Astrocyte of the spinal cord (primary cell): ENCODE measurements around the gene ATXN1L.

Source experiments
- DNase-seq: peaks from one replicate; pipeline ENCODE4 v3.0.0; 2011; ENCODE audit warnings: low read depth, low spot score
- H3K4me3 ChIP-seq: 2 replicates; pipeline ENCODE4 v1.5.1; 2011; ENCODE audit warnings: low read depth, mild to moderate bottlenecking, low read length, moderate library complexity
- CTCF ChIP-seq: IDR thresholded peaks from 2 replicates; pipeline ENCODE4 v1.5.1; 2012; ENCODE audit warnings: low read depth, mild to moderate bottlenecking, low read length, inconsistent platforms
- in situ Hi-C: cut with HindIII; loops from 2 replicates; pipeline ENCODE4 v1.10.0; 2017; ENCODE audit warnings: low sequenced_read_pairs

ATXN1L gene

GRCh38 chr16:71893888-71894228 lies 48.1 kb downstream of the ATXN1L start:
- TF ChIP-seq CTCF = no peak
- peak overlapping the region; percentile 90 for H3K4me3 ChIP-seq
- in situ Hi-C loops = no loop called here
- no peak for DNase-seq

- peak; percentile 23 for TF ChIP-seq CTCF
- peak overlapping the region; percentile 90 for H3K4me3 ChIP-seq
- DNase-seq = peak; percentile 70
- in situ Hi-C loops = no loop called here
These were observed 48.6 kb downstream of the ATXN1L start for GRCh38 chr16:71894229-71894920.

- DNase-seq = peak; percentile 99
- no peak for TF ChIP-seq CTCF
- H3K4me3 ChIP-seq = peak within 1 kb of the TSS; percentile 90
- in situ Hi-C loops = no loop called here
These were observed 49.3 kb downstream of the ATXN1L start, which contains the start of gene IST1 for GRCh38 chr16:71894921-71895678. Gene IST1 (plus strand): TSS chr16:71895531. CDS start chr16:71915641, 20,110 bp downstream.

- peak; percentile 44 for DNase-seq
- in situ Hi-C loops = no loop called here
- no peak for TF ChIP-seq CTCF
These were observed 50.0 kb downstream of the ATXN1L start for GRCh38 chr16:71895679-71896365.

GRCh38 chr16:71896764-71897368 lies 51.1 kb downstream of the ATXN1L start:
- H3K4me3 ChIP-seq = peak overlapping the region; percentile 90

More at GRCh38 chr16:71895679-71896365, 50.0 kb downstream of the ATXN1L start:
- peak overlapping the region; percentile 90 for H3K4me3 ChIP-seq

More at GRCh38 chr16:71896764-71897368, 51.1 kb downstream of the ATXN1L start:
- no peak for DNase-seq
- no peak for TF ChIP-seq CTCF
- in situ Hi-C loops = no loop called here
